ENCODE measurements around the gene C5orf15. TPM values are rescaled to one million over a fixed set of nuclear protein-coding genes. Genes with fewer than 3 reads are reported as not detected.

The C5orf15 gene
- total RNA-seq, 1 donor from 2014 or later: 41.7 TPM

- DNase-seq (ENCODE audit: low spot score): peak; percentile 21
- Mint-ChIP-seq H3K9me3 (ENCODE audit: low read depth) (no peaks in the 10 kb centered on the region), H3K27me3 (ENCODE audit: low read depth) (no peaks in the 10 kb centered on the region), H3K4me1 (ENCODE audit: low read depth) (peaks cover 47% of the 10 kb centered on the region), H3K4me3 (ENCODE audit: unreplicated experiment) (peak overlapping the region; percentile 83), H3K27ac (ENCODE audit: unreplicated experiment) (peak overlapping the region; percentile 95), H3K36me3 (ENCODE audit: low read depth) (peaks cover 3% of the 10 kb centered on the region)
- no peak for TF ChIP-seq CTCF (IDR thresholded peaks at IDR 0.05)
Observed at GRCh38 chr5:134001938-134002731, 33.7 kb upstream of the C5orf15 start.

GRCh38 chr5:134000696-134001453, 32.5 kb upstream of the C5orf15 start:
- H3K27me3 Mint-ChIP-seq (ENCODE audit: low read depth): no peaks in the 10 kb centered on the region
- no peaks in the 10 kb centered on the region for H3K9me3 Mint-ChIP-seq (ENCODE audit: low read depth)
- no peak overlapping the region for H3K27ac Mint-ChIP-seq (ENCODE audit: unreplicated experiment)
- peak; percentile 5 for DNase-seq (ENCODE audit: low spot score)
- H3K4me1 Mint-ChIP-seq (ENCODE audit: low read depth): peaks cover 58% of the 10 kb centered on the region
- H3K4me3 Mint-ChIP-seq (ENCODE audit: unreplicated experiment): no peak overlapping the region
- no peak for TF ChIP-seq CTCF (IDR thresholded peaks at IDR 0.05)
- H3K36me3 Mint-ChIP-seq (ENCODE audit: low read depth): peaks cover 3% of the 10 kb centered on the region

- no peaks in the 10 kb centered on the region for H3K9me3 Mint-ChIP-seq (ENCODE audit: low read depth)
- H3K27me3 Mint-ChIP-seq (ENCODE audit: low read depth): no peaks in the 10 kb centered on the region
- H3K27ac Mint-ChIP-seq (ENCODE audit: unreplicated experiment): no peak overlapping the region
- no peak overlapping the region for H3K4me3 Mint-ChIP-seq (ENCODE audit: unreplicated experiment)
- TF ChIP-seq CTCF (IDR thresholded peaks at IDR 0.05): no peak
- peaks cover 3% of the 10 kb centered on the region for H3K36me3 Mint-ChIP-seq (ENCODE audit: low read depth)
- peaks cover 58% of the 10 kb centered on the region for H3K4me1 Mint-ChIP-seq (ENCODE audit: low read depth)
- DNase-seq (ENCODE audit: low spot score): peak; percentile 39
Observed at GRCh38 chr5:134000091-134000511, 31.7 kb upstream of the C5orf15 start.

GRCh38 chr5:133998807-133999206, 30.4 kb upstream of the C5orf15 start:
- H3K27ac Mint-ChIP-seq (ENCODE audit: unreplicated experiment): no peak overlapping the region
- no peak for DNase-seq (ENCODE audit: low spot score)
- H3K36me3 Mint-ChIP-seq (ENCODE audit: low read depth): peaks cover 3% of the 10 kb centered on the region
- no peak for TF ChIP-seq CTCF (IDR thresholded peaks at IDR 0.05)
- no peak overlapping the region for H3K4me3 Mint-ChIP-seq (ENCODE audit: unreplicated experiment)
- no peaks in the 10 kb centered on the region for H3K9me3 Mint-ChIP-seq (ENCODE audit: low read depth)
- no peaks in the 10 kb centered on the region for H3K27me3 Mint-ChIP-seq (ENCODE audit: low read depth)
- peaks cover 71% of the 10 kb centered on the region for H3K4me1 Mint-ChIP-seq (ENCODE audit: low read depth)

GRCh38 chr5:133998042-133998441, 29.6 kb upstream of the C5orf15 start:
- Mint-ChIP-seq H3K27me3 (ENCODE audit: low read depth) (no peaks in the 10 kb centered on the region), H3K4me1 (ENCODE audit: low read depth) (peaks cover 71% of the 10 kb centered on the region)
- TF ChIP-seq CTCF (IDR thresholded peaks at IDR 0.05): no peak

More at GRCh38 chr5:133998042-133998441, 29.6 kb upstream of the C5orf15 start:
- Mint-ChIP-seq H3K4me3 (ENCODE audit: unreplicated experiment) (no peak overlapping the region), H3K9me3 (ENCODE audit: low read depth) (no peaks in the 10 kb centered on the region), H3K27ac (ENCODE audit: unreplicated experiment) (no peak overlapping the region), H3K36me3 (ENCODE audit: low read depth) (peaks cover 3% of the 10 kb centered on the region)
- DNase-seq (ENCODE audit: low spot score): no peak

All from chondrocyte (in vitro differentiated cells).